Measurements from ENCODE around the gene GUCY1B1. TPM values are rescaled to one million over a fixed set of nuclear protein-coding genes. Genes with fewer than 3 reads are reported as not detected.

Gene GUCY1B1
- total RNA-seq, 1 donor from 2014 or later: 0.37 TPM

DNA sequence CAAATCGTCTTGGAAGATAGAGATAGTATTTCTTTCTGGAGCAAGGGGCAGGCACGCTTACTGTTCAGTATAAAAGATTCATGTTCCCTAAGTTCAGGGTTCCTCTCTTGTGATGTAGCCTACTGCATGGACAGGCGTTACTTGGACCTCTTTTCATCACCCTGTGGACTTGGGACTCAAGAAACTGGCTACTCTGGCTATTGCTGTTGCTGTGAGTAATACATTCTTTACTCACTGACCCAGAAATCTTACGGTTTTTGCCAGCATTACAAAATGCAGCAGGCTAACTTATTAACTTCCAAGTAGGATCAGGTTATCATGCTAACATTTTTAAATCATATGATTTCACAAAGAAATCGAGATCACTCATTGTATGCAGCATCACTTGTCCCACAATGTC lies 12.8 kb upstream of the GUCY1B1 start:
- Mint-ChIP-seq H3K27ac (no peak overlapping the region), H3K4me3 (no peak overlapping the region), H3K27me3 (no peaks in the 10 kb centered on the region), H3K9me3 (no peaks in the 10 kb centered on the region), H3K4me1 (no peaks in the 10 kb centered on the region), H3K36me3 (ENCODE audit: low read depth) (no peaks in the 10 kb centered on the region)
- DNase-seq: no peak
- intact Hi-C loops (cut with micrococcal nuclease): no loop called here

DNA sequence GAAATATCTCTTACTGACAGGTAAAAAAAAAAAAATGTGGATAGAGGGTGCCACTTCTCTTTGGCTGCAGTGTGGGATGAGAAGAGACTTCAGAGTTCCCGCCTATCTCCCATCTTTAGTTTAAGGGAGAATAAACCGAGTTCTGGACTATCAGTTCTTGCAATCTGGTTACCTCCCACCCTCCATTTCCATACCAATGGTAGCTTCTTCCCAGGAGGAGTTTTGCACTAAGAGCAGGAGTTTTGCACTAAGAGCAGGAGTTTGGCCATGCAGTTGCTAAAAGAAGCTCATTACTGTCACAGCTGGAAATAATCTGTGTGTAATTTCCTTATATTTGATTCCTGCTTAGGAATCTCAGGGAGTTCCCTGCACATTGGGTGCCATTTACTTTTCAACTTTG lies 10.8 kb upstream of the GUCY1B1 start:
- no peaks in the 10 kb centered on the region for H3K9me3 Mint-ChIP-seq
- intact Hi-C loops (cut with micrococcal nuclease): no loop called here
- H3K4me1 Mint-ChIP-seq: no peaks in the 10 kb centered on the region
- H3K4me3 Mint-ChIP-seq: no peak overlapping the region
- H3K27ac Mint-ChIP-seq: no peak overlapping the region
- no peak for DNase-seq
- no peaks in the 10 kb centered on the region for H3K36me3 Mint-ChIP-seq (ENCODE audit: low read depth)
- H3K27me3 Mint-ChIP-seq: no peaks in the 10 kb centered on the region

DNA sequence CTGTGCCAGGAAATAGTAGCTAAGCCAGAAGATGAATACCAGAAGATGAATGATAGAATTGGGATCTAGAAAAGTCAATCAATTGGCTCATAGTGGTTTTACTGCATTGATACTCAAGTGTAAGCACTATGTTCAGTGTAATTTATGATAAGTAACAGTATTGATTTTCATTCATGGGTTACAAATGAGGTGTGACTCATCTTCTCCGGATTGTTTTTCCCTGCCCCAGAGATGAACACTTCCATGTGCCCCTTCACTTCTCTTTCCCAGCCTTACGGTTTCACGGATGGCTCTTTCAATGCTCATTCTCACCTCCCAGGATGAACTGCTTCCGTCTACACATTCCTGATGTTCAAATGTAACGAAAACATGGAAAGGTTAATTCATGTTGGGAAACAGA lies 9.8 kb upstream of the GUCY1B1 start:
- intact Hi-C loops (cut with micrococcal nuclease): no loop called here
- H3K9me3 Mint-ChIP-seq: no peaks in the 10 kb centered on the region
- H3K4me1 Mint-ChIP-seq: no peaks in the 10 kb centered on the region
- no peak overlapping the region for H3K27ac Mint-ChIP-seq
- no peaks in the 10 kb centered on the region for H3K36me3 Mint-ChIP-seq (ENCODE audit: low read depth)
- H3K27me3 Mint-ChIP-seq: no peaks in the 10 kb centered on the region
- H3K4me3 Mint-ChIP-seq: no peak overlapping the region
- no peak for DNase-seq

DNA sequence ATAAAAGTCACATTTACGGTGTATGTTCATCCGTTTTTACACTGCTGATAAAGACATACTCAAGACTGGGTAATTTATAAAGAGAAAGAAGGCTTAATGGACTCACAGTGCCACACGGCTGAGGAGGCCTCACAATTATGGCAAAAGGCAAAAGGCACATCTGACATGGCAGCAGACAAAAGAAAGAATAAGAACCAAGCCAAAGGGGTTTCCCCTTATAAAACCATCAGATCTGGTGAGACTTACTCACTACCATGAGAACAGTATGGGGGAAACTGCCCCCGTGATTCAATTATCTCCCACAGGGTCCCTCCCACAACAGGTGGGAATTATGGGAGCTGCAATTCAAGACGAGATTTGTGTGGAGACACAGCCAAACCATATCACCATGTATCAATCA lies 7.3 kb upstream of the GUCY1B1 start:
- no peaks in the 10 kb centered on the region for H3K9me3 Mint-ChIP-seq

DNA sequence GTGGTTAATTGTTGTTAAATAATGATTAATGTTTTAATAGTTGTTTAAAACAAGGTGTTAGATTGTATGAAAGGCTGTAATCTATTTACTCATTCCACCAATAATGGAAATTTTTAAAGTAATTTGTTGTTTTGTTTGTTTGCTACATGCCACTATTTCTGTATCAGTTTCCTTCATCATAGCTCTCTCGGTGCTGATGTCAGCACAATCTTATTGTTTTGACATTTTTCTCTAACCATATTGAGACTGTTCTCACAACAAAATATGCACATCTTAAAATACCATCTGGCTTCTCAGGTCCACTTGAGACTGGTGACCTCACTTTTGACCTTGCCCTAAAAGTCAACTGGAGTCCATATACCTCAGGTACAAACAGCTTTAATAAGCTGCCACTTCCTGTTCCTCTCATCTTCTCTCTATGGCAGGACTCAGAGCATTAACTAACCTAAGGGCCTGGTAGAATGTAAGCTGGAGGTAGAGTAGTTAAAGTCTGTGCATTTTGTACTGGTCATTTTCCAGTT lies 1.0 kb upstream of the GUCY1B1 start:
- Mint-ChIP-seq H3K9me3 (peaks cover 9% of the 10 kb centered on the region), H3K4me1 (peaks cover 5% of the 10 kb centered on the region), H3K36me3 (ENCODE audit: low read depth) (no peaks in the 10 kb centered on the region), H3K27ac (no peak overlapping the region), H3K4me3 (no peak overlapping the region), H3K27me3 (peaks cover 25% of the 10 kb centered on the region)
- intact Hi-C loops (cut with micrococcal nuclease): loop anchor here (5.0 kb wide), 1 partner anchor 91 kb away; the partner anchor contains the start of gene GUCY1A1
- DNase-seq: no peak

More for the DNA sequence above, 7.3 kb upstream of the GUCY1B1 start:
- H3K27ac Mint-ChIP-seq: no peak overlapping the region
- no peaks in the 10 kb centered on the region for H3K36me3 Mint-ChIP-seq (ENCODE audit: low read depth)
- no peaks in the 10 kb centered on the region for H3K4me1 Mint-ChIP-seq
- DNase-seq: no peak
- H3K27me3 Mint-ChIP-seq: peaks cover 2% of the 10 kb centered on the region
- no peak overlapping the region for H3K4me3 Mint-ChIP-seq
- intact Hi-C loops (cut with micrococcal nuclease): no loop called here

DNA sequence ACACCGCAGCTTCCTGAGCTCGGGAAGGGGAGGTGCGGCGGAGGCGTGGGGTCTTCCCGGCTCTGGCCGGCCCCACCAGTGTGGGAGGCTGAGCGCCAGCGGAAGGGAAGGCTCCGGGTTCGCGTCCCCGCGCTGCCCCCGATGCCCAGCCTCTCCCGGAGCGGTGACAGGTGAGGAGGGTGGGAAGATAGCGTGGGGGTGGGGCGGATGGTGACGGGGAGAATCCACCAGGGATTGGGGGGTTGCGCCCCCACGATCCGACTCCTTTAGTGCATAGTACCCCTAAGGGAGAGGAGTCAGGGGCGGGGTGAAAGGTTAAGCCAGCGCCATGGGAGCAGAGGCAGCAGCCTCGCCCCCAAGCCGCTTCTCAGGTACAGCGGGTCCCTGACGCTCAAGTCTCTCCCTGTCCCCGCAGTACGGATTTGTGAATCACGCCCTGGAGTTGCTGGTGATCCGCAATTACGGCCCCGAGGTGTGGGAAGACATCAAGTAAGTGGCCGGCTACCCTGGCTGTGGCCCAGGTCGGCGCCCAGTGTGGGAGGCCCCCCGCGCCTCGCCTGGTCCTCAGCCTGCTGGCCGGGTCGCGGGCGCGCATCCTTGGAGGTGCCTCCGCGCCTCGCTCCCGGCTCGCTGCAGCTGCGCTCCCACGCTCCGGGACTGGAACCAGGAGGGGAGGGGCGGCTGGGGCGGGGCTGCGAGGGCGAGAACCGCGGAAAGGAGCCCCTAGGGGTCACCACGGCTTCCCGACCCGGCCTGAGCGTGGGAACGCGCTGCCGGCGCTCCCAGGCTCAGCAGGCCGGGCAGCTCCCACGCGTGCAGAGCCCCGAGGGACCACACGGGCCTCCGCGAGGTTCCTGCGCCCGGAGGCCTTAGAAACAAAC lies 791 bp downstream of the GUCY1B1 start:
- peaks cover 9% of the 10 kb centered on the region for H3K9me3 Mint-ChIP-seq

DNA sequence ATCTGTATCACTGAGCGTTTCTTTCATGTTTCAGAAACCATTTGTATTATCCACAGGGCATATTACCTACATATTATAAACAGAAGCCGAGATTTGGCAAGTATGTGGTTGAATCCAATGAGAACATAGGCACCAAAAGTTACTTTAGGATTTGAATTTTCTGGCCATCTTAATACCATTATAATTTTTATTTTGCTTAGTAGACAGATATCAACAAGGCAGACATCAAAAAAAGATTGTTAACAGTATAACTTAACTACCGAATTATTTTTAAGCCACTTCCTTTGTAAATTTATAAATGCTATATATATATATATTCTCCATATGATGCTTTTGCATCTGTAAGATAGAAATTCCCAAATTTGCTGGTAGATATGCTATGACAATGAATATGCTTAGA lies 2.2 kb downstream of the GUCY1B1 start:
- Mint-ChIP-seq H3K4me3 (no peak overlapping the region), H3K9me3 (peaks cover 9% of the 10 kb centered on the region), H3K4me1 (peaks cover 5% of the 10 kb centered on the region), H3K27ac (no peak overlapping the region), H3K36me3 (ENCODE audit: low read depth) (no peaks in the 10 kb centered on the region), H3K27me3 (peaks cover 23% of the 10 kb centered on the region)
- intact Hi-C loops (cut with micrococcal nuclease): no loop called here
- no peak for DNase-seq

More for the DNA sequence above, 791 bp downstream of the GUCY1B1 start:
- H3K4me3 Mint-ChIP-seq: peak overlapping the region; percentile 34
- intact Hi-C loops (cut with micrococcal nuclease): loop anchor here (5.0 kb wide), 1 partner anchor 92 kb away; the partner anchor contains the start of gene GUCY1A1
- DNase-seq: peak; percentile 55
- H3K27ac Mint-ChIP-seq: no peak overlapping the region
- no peaks in the 10 kb centered on the region for H3K36me3 Mint-ChIP-seq (ENCODE audit: low read depth)
- H3K27me3 Mint-ChIP-seq: peaks cover 25% of the 10 kb centered on the region
- peaks cover 5% of the 10 kb centered on the region for H3K4me1 Mint-ChIP-seq

DNA sequence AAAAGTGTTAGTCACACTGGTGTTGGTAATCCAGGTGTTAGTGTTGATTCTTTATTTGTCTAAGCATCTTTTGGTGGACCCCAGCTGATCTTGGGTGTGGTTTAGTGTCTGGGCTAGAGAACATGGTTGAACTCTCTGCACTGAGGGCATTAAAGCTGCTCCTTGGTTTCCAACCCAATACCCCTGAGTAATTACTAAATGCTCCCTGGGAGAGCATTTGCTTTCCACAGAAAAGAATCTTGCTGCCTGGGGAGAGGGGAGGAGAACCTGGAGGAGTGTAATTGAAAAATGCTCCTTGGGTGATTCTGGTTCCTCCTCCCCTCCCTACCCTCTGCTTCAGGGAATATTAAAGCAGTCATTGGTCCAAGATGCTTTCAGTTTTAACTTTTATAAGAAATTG lies 3.1 kb downstream of the GUCY1B1 start:
- intact Hi-C loops (cut with micrococcal nuclease): no loop called here
- Mint-ChIP-seq H3K4me1 (peaks cover 5% of the 10 kb centered on the region), H3K4me3 (no peak overlapping the region), H3K9me3 (peaks cover 8% of the 10 kb centered on the region), H3K36me3 (ENCODE audit: low read depth) (no peaks in the 10 kb centered on the region), H3K27me3 (peaks cover 24% of the 10 kb centered on the region), H3K27ac (no peak overlapping the region)
- DNase-seq: no peak

DNA sequence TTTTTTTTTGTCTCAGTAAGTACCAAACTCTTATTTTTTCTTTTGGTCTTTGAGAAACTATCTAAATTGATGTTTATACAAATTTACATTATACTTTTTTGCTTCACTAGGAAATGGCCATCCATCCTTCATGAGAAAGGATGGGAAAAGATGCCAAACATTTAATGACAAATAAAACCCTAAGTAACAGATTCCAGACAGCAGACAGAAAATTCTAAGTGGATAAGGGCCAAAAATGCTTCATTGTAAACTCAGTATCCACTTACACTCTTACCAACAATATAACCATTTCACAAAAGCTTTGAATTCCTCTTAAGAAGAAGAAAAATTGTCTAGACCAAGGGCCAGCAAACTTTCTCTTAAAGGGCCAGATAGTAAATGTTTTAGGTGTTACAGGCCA lies 3.5 kb downstream of the GUCY1B1 start:
- peaks cover 22% of the 10 kb centered on the region for H3K27me3 Mint-ChIP-seq
- DNase-seq: no peak
- no peaks in the 10 kb centered on the region for H3K36me3 Mint-ChIP-seq (ENCODE audit: low read depth)
- intact Hi-C loops (cut with micrococcal nuclease): no loop called here
- peaks cover 6% of the 10 kb centered on the region for H3K9me3 Mint-ChIP-seq
- no peak overlapping the region for H3K27ac Mint-ChIP-seq
- H3K4me3 Mint-ChIP-seq: no peak overlapping the region
- peaks cover 5% of the 10 kb centered on the region for H3K4me1 Mint-ChIP-seq

DNA sequence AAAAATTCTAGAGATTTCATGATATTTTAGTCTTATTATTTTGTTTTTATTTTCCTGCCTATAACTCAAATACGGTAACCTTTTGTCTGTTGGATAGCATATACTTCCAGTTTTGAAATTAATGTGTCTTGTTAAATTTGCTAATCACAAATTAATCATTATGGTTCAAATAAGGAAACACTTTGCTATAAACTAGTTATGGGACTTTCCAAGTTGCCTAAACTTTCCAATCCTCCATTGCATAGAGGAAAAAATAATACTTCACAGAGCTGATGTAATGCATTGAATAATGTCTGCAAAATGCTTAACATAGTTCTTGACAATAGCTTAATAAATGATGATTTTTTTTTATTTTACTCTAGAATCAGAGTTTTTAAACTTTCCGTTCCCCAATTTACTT lies 4.7 kb downstream of the GUCY1B1 start:
- intact Hi-C loops (cut with micrococcal nuclease): no loop called here
- Mint-ChIP-seq H3K27me3 (peaks cover 15% of the 10 kb centered on the region), H3K9me3 (peaks cover 1% of the 10 kb centered on the region), H3K36me3 (ENCODE audit: low read depth) (no peaks in the 10 kb centered on the region), H3K4me1 (peaks cover 4% of the 10 kb centered on the region), H3K4me3 (no peak overlapping the region), H3K27ac (no peak overlapping the region)
- DNase-seq: no peak

DNA sequence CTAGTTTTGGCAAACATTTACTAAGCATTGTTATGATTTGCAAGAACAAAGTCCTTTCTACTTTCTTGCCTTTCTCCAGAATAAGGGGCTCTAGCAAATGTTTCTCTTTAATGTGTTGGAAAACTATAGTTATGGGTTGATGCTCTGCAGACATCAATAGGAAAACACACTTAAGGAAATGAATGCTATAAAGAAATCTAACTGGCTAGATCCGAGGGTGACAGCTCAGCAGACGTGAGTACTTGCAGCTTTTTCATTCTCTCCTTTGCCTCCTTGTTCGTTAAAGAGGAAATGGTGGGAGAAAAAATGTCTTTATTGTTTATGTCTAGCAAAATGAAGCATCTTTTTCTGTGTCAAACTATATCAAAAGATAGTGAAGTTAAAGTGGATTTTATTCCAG lies 6.3 kb downstream of the GUCY1B1 start:
- no peak for DNase-seq
- H3K27me3 Mint-ChIP-seq: peaks cover 11% of the 10 kb centered on the region
- no peak overlapping the region for H3K27ac Mint-ChIP-seq
- H3K4me1 Mint-ChIP-seq: peaks cover 2% of the 10 kb centered on the region
- intact Hi-C loops (cut with micrococcal nuclease): no loop called here
- H3K4me3 Mint-ChIP-seq: no peak overlapping the region
- no peaks in the 10 kb centered on the region for H3K36me3 Mint-ChIP-seq (ENCODE audit: low read depth)
- H3K9me3 Mint-ChIP-seq: no peaks in the 10 kb centered on the region

DNA sequence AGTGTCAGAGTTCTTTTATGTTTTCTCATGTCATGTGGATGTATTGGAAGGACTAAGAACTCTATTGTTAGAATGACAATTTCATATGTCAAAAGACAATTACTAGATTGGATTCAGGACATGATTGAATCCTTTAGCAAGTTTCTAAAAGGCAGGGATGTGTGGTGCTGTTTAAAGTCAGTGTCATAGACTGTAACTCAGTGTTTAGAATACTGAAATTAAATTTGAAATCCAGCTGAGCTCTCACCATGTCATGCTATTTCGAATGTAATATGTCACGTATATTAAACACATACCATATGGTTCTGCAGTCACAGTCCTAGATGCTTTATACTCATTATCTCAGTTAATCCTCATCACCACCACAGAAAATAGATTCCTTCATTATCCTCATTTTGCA lies 7.8 kb downstream of the GUCY1B1 start:
- H3K4me3 Mint-ChIP-seq: no peak overlapping the region
- H3K36me3 Mint-ChIP-seq (ENCODE audit: low read depth): no peaks in the 10 kb centered on the region
- peaks cover 3% of the 10 kb centered on the region for H3K27me3 Mint-ChIP-seq
- intact Hi-C loops (cut with micrococcal nuclease): no loop called here
- no peak overlapping the region for H3K27ac Mint-ChIP-seq
- H3K9me3 Mint-ChIP-seq: no peaks in the 10 kb centered on the region
- no peak for DNase-seq
- H3K4me1 Mint-ChIP-seq: no peaks in the 10 kb centered on the region

DNA sequence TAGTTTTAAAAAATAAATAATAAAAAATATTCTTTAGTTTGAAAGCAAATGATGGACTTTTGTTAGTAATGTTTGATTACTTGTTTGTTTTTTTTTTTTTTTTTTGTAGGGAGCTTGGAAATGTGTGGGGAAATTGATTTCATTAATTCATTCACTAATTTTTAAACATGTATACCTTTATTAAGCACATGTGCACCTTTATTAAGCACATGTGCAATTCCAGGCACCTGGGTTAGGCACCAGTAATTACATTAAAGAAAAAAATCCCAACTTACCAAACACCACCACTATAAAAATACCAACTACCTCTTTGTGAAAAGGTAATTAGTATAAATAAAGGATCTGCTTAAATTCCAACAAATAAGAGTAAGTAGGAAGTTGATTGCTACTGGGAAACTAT lies 9.5 kb downstream of the GUCY1B1 start:
- Mint-ChIP-seq H3K9me3 (no peaks in the 10 kb centered on the region), H3K27me3 (peaks cover 3% of the 10 kb centered on the region), H3K4me1 (no peaks in the 10 kb centered on the region), H3K4me3 (no peak overlapping the region), H3K27ac (no peak overlapping the region), H3K36me3 (ENCODE audit: low read depth) (no peaks in the 10 kb centered on the region)
- intact Hi-C loops (cut with micrococcal nuclease): no loop called here
- no peak for DNase-seq

DNA sequence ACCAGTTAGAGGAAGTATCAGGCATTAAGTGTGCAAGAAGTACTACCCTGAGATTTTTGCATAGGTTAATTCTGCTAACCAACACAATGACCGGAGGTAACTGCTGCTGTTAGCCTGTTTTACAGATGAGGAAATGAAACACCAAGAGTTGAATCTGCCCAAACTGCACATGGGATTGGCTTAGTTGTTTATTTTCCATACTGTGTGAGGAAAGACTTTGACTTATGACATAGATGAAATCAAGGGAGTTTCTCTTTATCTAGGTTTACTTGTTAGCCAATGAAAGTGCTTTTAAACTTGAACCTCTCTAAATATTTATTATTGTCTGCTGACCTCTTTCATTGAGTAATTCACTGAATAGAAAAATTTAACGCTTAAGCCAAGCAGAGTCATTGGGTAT lies 10.3 kb downstream of the GUCY1B1 start:
- H3K4me1 Mint-ChIP-seq: no peaks in the 10 kb centered on the region
- intact Hi-C loops (cut with micrococcal nuclease): no loop called here
- H3K27me3 Mint-ChIP-seq: peaks cover 3% of the 10 kb centered on the region
- H3K36me3 Mint-ChIP-seq (ENCODE audit: low read depth): no peaks in the 10 kb centered on the region
- H3K9me3 Mint-ChIP-seq: no peaks in the 10 kb centered on the region
- H3K4me3 Mint-ChIP-seq: no peak overlapping the region
- no peak for DNase-seq
- H3K27ac Mint-ChIP-seq: no peak overlapping the region

Measured in activated CD4-positive, alpha-beta T cell treated with anti-CD3 and anti-CD28 coated beads, Interleukin-2, amount 10 ng/mL, durations not matched to agents 24 days and 14 days (primary cell).